Panc1 (cell line): Measurements from ENCODE around the gene CTBP1. TPM values are rescaled to one million over a fixed set of nuclear protein-coding genes. Genes with fewer than 3 reads are reported as not detected.

ENCODE experiments used
- ATAC-seq: fragments of 200-7000 bp; cut with Tn5 transposase; 2 replicates; pipeline ENCODE4 v1.9.1; 2020; ENCODE audit warnings: mild to moderate bottlenecking, moderate library complexity
- BruUV-seq: library from RNA; stranded (reverse); fragments of 400-500 nt; replicated peaks from 2 replicates; lab custom pipeline; 2021; lab: Mats Ljungman, UMichigan
- CTCF ChIA-PET: fragments of 300-600 bp; sonication (Branson Sonifier 250); formaldehyde crosslinking; loops from one replicate; lab custom pipeline; 2022; ENCODE audit warnings: antibody characterized with exemption; lab: Charles Lee
- POLR2A ChIA-PET: fragments of 300-600 bp; sonication (Branson Sonifier 250); formaldehyde crosslinking; loops from one replicate; lab custom pipeline; 2022; ENCODE audit warnings: antibody characterized with exemption; lab: Charles Lee
- DNase-seq: peaks from one replicate; pipeline ENCODE4 v3.0.0-alpha.2; 2010; ENCODE audit warnings: low read depth, low spot score
- H3K27ac ChIP-seq: 2 replicates; pipeline ENCODE4 v1.5.1; 2011; ENCODE audit warnings: mild to moderate bottlenecking, low read length, inconsistent platforms
- H3K27me3 ChIP-seq: fragments of 200-500 bp; sonication (Bioruptor generic); 2 replicates; pipeline ENCODE4 v1.6.0; 2014; ENCODE audit warnings: low read length, inconsistent platforms; ENCODE audit not compliant: control insufficient read depth, insufficient read depth
- H3K36me3 ChIP-seq: fragments of 200-500 bp; sonication (Bioruptor generic); 2 replicates; pipeline ENCODE4 v1.5.1; 2014; ENCODE audit warnings: inconsistent platforms, mild to moderate bottlenecking, low read length, moderate library complexity; ENCODE audit not compliant: control insufficient read depth, insufficient read depth
- H3K4me1 ChIP-seq: 2 replicates; pipeline ENCODE4 v1.5.1; 2011; ENCODE audit warnings: inconsistent platforms, mild to moderate bottlenecking, low read length, moderate library complexity; ENCODE audit not compliant: control insufficient read depth, insufficient read depth
- H3K4me3 ChIP-seq, 2 experiments: 2 replicates each; pipeline ENCODE4 v1.5.1; 2011 to 2012; ENCODE audit warnings: low read depth in 2 of 2, low read length in 2 of 2, mild to moderate bottlenecking in 2 of 2, inconsistent platforms in 1 of 2, moderate library complexity in 1 of 2
- H3K9me3 ChIP-seq: fragments of 200-500 bp; sonication (Bioruptor generic); 2 replicates; pipeline ENCODE4 v1.5.1; 2014; ENCODE audit warnings: low read depth, mild to moderate bottlenecking, inconsistent platforms, low read length, moderate library complexity; ENCODE audit not compliant: control insufficient read depth, insufficient read depth
- POLR2AphosphoS5 ChIP-seq: IDR thresholded peaks from 2 replicates; pipeline ENCODE4 v1.6.1; 2012; ENCODE audit warnings: mild to moderate bottlenecking, low read depth, low read length, moderate library complexity
- SIN3A ChIP-seq: IDR thresholded peaks from 2 replicates; pipeline ENCODE4 v1.6.1; 2012; ENCODE audit warnings: low read depth, mild to moderate bottlenecking, low read length, moderate library complexity, borderline replicate concordance; ENCODE audit not compliant: insufficient read depth
- TCF7L2 ChIP-seq: IDR thresholded peaks from 2 replicates; pipeline ENCODE4 v1.6.1; 2011; ENCODE audit warnings: mild to moderate bottlenecking, low read depth, low read length, inconsistent platforms
- in situ Hi-C: cut with HindIII; loops from 2 replicates; pipeline ENCODE4 v1.10.0; 2016; ENCODE audit warnings: low sequenced_read_pairs, low pct_unique_long_range_greater_than_20kb
- intact Hi-C: fragments of 100-400 bp; cut with micrococcal nuclease; formaldehyde crosslinking; loops from one replicate; pipeline ENCODE4 v1.10.0; 2022; ENCODE audit not compliant: unreplicated experiment
- total RNA-seq: library from RNA; stranded (reverse); gene quantifications from one replicate; pipeline ENCODE4 v1.2.1, GENCODE V29; 2021; ENCODE audit not compliant: unreplicated experiment
- TF ChIP-seq, protein P1 (sequence below): fragments of 450-650 bp; IDR thresholded peaks from 2 replicates; pipeline ENCODE4 v1.5.1; 2017; ENCODE audit warnings: mild to moderate bottlenecking
- TF ChIP-seq, protein P2 (sequence below), 2 experiments: IDR thresholded peaks; 2 replicates each; pipeline ENCODE4 v1.6.1; 2011 to 2012; ENCODE audit warnings: low read depth in 2 of 2, control low read depth in 1 of 2, low read length in 1 of 2, mild to moderate bottlenecking in 1 of 2, moderate library complexity in 1 of 2; ENCODE audit not compliant: insufficient read depth in 1 of 2

The CTBP1 gene
- total RNA-seq, 1 experiment from 2014 or later: 157 TPM

DNA sequence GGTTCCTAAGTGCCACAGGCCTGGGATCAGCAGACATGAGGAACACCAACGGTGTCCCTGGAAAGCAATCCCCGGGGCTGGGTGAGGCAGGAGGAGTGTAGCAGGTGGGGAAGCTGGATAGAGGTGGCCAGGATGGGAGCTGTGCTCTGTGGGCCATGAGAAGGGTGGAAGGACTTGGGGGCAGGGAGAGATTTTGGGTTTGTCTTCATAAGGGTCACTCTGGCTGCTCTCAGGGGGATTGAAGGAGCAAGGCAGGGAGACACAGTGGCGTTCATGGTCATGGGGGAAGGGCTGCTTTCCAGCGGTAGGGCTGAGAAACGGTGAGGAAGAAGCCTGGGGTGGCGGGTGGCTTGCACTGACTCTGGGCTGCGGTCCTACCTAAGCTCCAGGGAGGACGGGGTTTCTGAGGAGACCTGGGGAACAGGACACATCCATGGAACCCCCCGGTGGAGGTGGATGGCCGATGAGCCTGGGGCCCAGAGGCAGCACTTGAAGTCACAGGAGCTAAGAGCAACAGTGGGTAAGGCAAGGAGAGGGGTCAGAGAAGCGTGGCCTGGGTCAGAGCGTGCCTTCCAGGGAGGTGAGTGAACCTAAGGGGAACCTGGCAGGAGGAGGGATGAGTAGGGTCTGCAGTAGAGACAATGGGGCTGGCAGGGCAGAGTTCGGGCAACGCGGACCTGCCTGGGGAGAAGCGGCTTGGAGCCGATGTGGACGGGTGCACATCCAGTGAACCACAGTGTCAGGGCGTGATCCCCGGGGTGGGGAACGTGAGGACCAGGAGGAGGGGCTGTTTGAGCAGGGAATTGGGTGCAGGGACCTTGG is 12.4 kb upstream of the CTBP1 start:
- no peak for ATAC-seq
- no TSS peak for BruUV-seq
- H3K4me3 ChIP-seq: no peak overlapping the region
- CTCF ChIA-PET: interaction anchor here (0.7 kb wide), 1 partner anchor 188 kb away, joined by 3 read pairs; no protein-coding TSS in a partner anchor
- H3K36me3 ChIP-seq: no peaks in the 10 kb centered on the region
- H3K27ac ChIP-seq: no peak overlapping the region
- H3K27me3 ChIP-seq: no peaks in the 10 kb centered on the region
- DNase-seq: no peak
- in situ Hi-C loops: no loop called here
- intact Hi-C loops: loop anchor here (10.0 kb wide), 1 partner anchor 127 kb away; no protein-coding TSS in a partner anchor
- TF ChIP-seq, protein P1, sequence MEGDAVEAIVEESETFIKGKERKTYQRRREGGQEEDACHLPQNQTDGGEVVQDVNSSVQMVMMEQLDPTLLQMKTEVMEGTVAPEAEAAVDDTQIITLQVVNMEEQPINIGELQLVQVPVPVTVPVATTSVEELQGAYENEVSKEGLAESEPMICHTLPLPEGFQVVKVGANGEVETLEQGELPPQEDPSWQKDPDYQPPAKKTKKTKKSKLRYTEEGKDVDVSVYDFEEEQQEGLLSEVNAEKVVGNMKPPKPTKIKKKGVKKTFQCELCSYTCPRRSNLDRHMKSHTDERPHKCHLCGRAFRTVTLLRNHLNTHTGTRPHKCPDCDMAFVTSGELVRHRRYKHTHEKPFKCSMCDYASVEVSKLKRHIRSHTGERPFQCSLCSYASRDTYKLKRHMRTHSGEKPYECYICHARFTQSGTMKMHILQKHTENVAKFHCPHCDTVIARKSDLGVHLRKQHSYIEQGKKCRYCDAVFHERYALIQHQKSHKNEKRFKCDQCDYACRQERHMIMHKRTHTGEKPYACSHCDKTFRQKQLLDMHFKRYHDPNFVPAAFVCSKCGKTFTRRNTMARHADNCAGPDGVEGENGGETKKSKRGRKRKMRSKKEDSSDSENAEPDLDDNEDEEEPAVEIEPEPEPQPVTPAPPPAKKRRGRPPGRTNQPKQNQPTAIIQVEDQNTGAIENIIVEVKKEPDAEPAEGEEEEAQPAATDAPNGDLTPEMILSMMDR: no peak
- TF ChIP-seq, protein P2, sequence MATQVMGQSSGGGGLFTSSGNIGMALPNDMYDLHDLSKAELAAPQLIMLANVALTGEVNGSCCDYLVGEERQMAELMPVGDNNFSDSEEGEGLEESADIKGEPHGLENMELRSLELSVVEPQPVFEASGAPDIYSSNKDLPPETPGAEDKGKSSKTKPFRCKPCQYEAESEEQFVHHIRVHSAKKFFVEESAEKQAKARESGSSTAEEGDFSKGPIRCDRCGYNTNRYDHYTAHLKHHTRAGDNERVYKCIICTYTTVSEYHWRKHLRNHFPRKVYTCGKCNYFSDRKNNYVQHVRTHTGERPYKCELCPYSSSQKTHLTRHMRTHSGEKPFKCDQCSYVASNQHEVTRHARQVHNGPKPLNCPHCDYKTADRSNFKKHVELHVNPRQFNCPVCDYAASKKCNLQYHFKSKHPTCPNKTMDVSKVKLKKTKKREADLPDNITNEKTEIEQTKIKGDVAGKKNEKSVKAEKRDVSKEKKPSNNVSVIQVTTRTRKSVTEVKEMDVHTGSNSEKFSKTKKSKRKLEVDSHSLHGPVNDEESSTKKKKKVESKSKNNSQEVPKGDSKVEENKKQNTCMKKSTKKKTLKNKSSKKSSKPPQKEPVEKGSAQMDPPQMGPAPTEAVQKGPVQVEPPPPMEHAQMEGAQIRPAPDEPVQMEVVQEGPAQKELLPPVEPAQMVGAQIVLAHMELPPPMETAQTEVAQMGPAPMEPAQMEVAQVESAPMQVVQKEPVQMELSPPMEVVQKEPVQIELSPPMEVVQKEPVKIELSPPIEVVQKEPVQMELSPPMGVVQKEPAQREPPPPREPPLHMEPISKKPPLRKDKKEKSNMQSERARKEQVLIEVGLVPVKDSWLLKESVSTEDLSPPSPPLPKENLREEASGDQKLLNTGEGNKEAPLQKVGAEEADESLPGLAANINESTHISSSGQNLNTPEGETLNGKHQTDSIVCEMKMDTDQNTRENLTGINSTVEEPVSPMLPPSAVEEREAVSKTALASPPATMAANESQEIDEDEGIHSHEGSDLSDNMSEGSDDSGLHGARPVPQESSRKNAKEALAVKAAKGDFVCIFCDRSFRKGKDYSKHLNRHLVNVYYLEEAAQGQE (IDR thresholded peaks at IDR 0.05; ENCODE audit: insufficient read depth in 1 of 2, low read depth in 2 of 2, low read length in 1 of 2): no peak
- TF ChIP-seq POLR2AphosphoS5: no peak
- TF ChIP-seq TCF7L2: no peak
- no peak for TF ChIP-seq SIN3A
- POLR2A ChIA-PET: no interaction called here
- H3K9me3 ChIP-seq: peaks cover 4% of the 10 kb centered on the region; the same call in 1 of the 2 replicates
- no peaks in the 10 kb centered on the region for H3K4me1 ChIP-seq

DNA sequence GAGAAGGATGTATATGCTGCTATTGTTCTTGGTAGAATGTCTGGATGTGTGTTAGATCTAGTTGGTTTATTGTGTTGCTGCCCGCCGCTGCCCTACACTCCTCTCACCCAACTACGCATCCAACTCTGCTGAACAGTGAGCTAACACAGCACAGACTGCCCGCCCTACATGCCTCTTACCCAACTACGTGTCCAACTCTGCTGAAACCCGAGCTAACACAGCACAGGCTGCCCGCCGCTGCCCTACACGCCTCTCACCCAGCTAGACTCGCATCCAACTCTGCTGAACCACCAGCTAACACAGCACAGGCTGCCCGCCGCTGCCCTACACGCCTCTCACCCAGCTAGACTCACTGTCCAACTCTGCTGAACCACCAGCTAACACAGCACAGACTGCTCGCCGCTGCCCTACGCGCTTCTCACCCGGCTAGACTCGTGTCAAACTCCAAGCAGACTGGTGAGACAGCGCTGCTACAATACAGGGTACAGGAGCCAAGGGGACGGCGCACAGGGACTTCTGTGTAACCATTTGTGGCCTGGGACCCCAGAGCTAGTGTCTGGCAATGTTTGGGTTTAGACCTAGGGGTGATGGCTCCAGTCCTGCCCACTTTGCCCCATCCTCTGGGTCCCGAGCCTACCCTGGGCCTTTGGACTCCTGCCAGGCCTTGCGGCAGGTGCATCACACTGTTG is 11.6 kb upstream of the CTBP1 start:
- H3K4me1 ChIP-seq: no peaks in the 10 kb centered on the region
- TF ChIP-seq SIN3A (no peak), POLR2AphosphoS5 (no peak), TCF7L2 (no peak)
- no TSS peak for BruUV-seq
- no peaks in the 10 kb centered on the region for H3K27me3 ChIP-seq
- H3K27ac ChIP-seq: no peak overlapping the region
- H3K4me3 ChIP-seq: no peak overlapping the region
- intact Hi-C loops (loop anchor here (10.0 kb wide), 1 partner anchor 126 kb away; no protein-coding TSS in a partner anchor), in situ Hi-C loops (no loop called here)
- CTCF ChIA-PET: interaction anchor here (0.7 kb wide), 1 partner anchor 187 kb away, joined by 3 read pairs; no protein-coding TSS in a partner anchor
- H3K9me3 ChIP-seq: peaks cover 4% of the 10 kb centered on the region; the same call in 1 of the 2 replicates
- ATAC-seq: no peak
- H3K36me3 ChIP-seq: no peaks in the 10 kb centered on the region
- no peak for DNase-seq
- POLR2A ChIA-PET: no interaction called here
